Neural crest cell (in vitro differentiated cells): Measurements from ENCODE around the gene TSPEAR. TPM values are rescaled to one million over a fixed set of nuclear protein-coding genes. Genes with fewer than 3 reads are reported as not detected.
"Not testable (repeated sequence)": the region's sequence is repeated elsewhere in the genome, so short reads cannot be mapped to it uniquely, and the experiment has no call there.

Source experiments
- DNase-seq: peaks from one replicate; pipeline ENCODE4 v3.0.0; 2021; ENCODE audit warnings: low read depth, mixed read lengths, low spot score
- H3K27ac Mint-ChIP-seq: one replicate; pipeline ENCODE4 v1.8.0; 2021; ENCODE audit warnings: mild to moderate bottlenecking, mixed read lengths; ENCODE audit not compliant: unreplicated experiment
- H3K27me3 Mint-ChIP-seq: 2 replicates; pipeline ENCODE4 v1.8.0; 2021; ENCODE audit warnings: low read depth, mild to moderate bottlenecking, mixed read lengths
- H3K36me3 Mint-ChIP-seq: 2 replicates; pipeline ENCODE4 v1.8.0; 2021; ENCODE audit warnings: low read depth, mild to moderate bottlenecking, mixed read lengths
- H3K4me1 Mint-ChIP-seq: 2 replicates; pipeline ENCODE4 v1.8.0; 2021; ENCODE audit warnings: mixed read lengths
- H3K4me3 Mint-ChIP-seq: one replicate; pipeline ENCODE4 v1.8.0; 2021; ENCODE audit warnings: mild to moderate bottlenecking, mixed read lengths
- H3K9me3 Mint-ChIP-seq: 2 replicates; pipeline ENCODE4 v1.8.0; 2021; ENCODE audit warnings: mixed read lengths
- total RNA-seq: library from RNA; stranded (reverse); gene quantifications from 2 replicates; pipeline ENCODE4 v1.2.1, GENCODE V29; 2021
- TF ChIP-seq, protein P1 (sequence below): fragments of 200-600 bp; sonication (generic); conservative IDR thresholded peaks from 2 replicates; pipeline ENCODE4 v1.5.0; 2021; ENCODE audit warnings: antibody characterized with exemption, mild to moderate bottlenecking

Gene TSPEAR
- total RNA-seq, 1 donor from 2014 or later: not detected

DNA sequence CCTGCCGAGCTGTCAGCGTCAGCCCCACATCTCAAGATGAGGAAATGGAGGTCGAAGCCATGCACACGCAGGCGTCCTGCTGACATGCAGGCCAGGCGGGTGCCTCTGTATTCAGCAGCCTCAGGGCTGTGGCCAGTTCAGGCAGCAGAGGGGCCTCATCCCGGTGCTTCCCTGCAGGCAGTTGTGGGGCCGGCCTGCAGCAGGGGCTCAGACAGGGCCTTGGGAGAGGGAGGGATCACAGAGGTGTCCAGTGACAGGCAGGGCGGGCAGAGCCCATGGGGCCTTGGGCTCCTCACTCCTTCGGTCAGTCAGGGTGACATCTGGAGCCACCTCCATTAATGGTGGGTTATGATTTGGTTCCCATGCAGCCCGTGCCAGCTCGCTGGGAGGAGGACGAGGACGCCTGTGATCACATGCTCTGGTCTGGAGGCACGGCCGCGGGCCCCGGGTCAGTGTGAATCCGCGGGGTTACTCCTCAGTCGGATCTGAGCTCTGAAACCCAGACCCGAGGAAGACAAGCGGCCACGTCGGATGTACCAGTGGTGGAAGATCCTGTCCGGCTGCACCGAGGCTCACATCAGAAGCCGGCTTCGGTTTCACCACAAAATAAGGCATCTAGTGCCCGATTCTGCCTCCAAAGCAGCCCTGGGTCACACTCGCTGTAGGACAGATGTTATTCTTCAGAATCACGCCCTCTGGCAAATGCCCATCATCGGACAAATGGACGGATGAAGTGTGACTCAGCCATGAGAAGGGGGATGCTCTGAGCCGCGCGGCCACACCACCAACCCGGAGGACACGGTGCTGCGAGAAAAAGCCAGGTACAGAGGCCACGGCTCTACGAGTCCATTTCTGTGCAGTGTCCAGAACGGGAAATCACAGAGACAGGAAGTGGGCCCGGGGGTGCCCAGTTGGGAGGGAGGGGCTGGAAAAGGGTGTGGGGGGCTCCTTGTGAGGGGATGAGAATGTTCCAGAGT is 204.8 kb downstream of the TSPEAR start:
- DNase-seq: no peak
- no peaks in the 10 kb centered on the region for H3K9me3 Mint-ChIP-seq
- TF ChIP-seq, protein P1, sequence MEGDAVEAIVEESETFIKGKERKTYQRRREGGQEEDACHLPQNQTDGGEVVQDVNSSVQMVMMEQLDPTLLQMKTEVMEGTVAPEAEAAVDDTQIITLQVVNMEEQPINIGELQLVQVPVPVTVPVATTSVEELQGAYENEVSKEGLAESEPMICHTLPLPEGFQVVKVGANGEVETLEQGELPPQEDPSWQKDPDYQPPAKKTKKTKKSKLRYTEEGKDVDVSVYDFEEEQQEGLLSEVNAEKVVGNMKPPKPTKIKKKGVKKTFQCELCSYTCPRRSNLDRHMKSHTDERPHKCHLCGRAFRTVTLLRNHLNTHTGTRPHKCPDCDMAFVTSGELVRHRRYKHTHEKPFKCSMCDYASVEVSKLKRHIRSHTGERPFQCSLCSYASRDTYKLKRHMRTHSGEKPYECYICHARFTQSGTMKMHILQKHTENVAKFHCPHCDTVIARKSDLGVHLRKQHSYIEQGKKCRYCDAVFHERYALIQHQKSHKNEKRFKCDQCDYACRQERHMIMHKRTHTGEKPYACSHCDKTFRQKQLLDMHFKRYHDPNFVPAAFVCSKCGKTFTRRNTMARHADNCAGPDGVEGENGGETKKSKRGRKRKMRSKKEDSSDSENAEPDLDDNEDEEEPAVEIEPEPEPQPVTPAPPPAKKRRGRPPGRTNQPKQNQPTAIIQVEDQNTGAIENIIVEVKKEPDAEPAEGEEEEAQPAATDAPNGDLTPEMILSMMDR: no peak
- no peaks in the 10 kb centered on the region for H3K36me3 Mint-ChIP-seq
- peak overlapping the region; percentile 86 for H3K27ac Mint-ChIP-seq
- H3K4me1 Mint-ChIP-seq: peaks cover 11% of the 10 kb centered on the region
- peak overlapping the region; percentile 48 for H3K4me3 Mint-ChIP-seq
- no peaks in the 10 kb centered on the region for H3K27me3 Mint-ChIP-seq

DNA sequence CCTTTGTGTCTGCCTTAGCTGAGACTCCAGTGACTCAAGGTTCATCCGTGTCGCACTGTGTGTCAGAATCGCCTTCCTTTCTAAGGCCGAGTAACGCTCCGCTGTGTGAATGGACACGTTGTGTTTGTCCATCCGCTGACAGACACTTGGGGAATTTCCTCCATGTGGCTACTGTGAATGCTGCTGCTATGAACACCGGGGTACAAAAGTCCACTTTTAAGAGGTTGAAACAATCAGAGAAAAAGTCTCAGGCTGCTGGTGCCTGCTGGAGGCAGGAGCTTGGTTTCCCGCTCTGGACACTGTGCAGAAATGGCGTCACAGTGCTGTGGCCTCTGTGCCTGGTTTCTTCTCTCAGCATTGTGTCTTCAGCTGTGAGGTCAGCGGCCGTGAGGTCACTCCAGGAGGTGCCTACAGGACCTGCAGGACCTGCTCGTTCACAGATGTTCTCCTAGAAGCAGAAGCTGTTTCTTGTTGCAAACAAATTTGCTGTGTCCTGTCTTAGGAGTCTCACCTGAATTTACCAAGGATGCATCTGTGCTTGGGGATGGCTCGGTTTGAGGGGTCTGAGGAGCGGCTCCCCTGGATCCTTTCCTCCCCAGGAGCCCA is 205.6 kb downstream of the TSPEAR start:
- Mint-ChIP-seq H3K4me1 (peaks cover 11% of the 10 kb centered on the region), H3K36me3 (no peaks in the 10 kb centered on the region), H3K27ac (peak overlapping the region; percentile 86), H3K27me3 (no peaks in the 10 kb centered on the region), H3K9me3 (no peaks in the 10 kb centered on the region), H3K4me3 (peak overlapping the region; percentile 56)
- DNase-seq: peak; percentile 32
- TF ChIP-seq, protein P1: no peak

DNA sequence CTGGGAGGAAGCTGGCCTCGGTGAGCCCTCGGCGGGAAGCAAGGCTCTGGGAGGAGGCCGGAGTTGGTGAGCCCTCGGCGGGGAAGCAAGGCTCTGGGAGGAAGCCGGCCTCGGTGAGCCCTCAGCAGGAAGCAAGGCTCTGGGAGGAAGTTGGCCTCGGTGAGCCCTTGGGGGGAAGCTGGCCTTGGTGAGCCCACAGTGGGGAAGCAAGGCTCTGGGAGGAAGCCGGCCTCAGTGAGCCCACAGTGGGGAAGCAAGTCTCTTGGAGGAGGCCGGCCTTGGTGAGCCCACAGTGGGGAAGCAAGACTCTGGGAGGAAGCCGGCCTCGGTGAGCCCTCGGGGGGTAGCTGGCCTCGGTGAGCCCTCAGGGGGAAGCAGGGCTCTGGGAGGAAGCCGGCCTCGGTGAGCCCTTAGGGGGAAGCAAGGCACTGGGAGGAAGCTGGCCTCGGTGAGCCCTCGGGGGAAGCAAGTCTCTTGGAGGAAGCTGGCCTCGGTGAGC is 207.4 kb downstream of the TSPEAR start:
- H3K27me3 Mint-ChIP-seq: no peaks in the 10 kb centered on the region
- TF ChIP-seq, protein P1: no peak
- DNase-seq: no peak
- peaks cover 11% of the 10 kb centered on the region for H3K4me1 Mint-ChIP-seq
- H3K36me3 Mint-ChIP-seq: no peaks in the 10 kb centered on the region
- no peaks in the 10 kb centered on the region for H3K9me3 Mint-ChIP-seq
- no peak overlapping the region for H3K4me3 Mint-ChIP-seq
- peak overlapping the region; percentile 27 for H3K27ac Mint-ChIP-seq

DNA sequence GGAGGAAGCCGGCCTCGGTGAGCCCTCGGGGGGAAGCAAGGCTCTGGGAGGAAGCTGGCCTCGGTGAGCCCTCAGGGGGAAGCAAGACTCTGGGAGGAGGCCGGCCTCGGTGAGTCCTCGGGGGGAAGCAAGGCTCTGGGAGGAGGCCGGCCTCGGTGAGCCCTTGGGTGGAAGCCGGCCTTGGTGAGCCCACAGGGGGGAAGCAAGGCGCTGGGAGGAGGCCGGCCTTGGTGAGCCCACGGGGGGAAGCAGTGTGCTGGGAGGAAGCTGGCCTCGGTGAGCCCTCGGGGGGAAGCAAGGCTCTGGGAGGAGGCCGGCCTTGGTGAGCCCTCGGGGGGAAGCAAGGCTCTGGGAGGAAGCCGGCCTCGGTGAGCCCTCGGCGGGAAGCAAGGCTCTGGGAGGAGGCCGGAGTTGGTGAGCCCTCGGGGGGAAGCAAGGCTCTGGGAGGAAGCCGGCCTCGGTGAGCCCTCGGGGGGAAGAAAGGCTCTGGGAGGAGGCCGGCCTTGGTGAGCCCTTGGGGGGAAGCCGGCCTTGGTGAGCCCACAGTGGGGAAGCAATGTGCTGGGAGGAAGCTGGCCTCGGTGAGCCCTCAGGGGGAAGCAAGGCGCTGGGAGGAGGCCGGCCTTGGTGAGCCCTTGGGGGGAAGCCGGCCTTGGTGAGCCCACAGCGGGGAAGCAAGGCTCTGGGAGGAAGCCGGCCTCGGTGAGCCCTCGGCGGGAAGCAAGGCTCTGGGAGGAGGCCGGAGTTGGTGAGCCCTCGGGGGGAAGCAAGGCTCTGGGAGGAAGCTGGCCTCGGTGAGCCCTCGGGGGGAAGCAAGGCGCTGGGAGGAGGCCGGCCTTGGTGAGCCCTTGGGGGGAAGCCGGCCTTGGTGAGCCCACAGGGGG is 208.1 kb downstream of the TSPEAR start:
- not testable (repeated sequence) for DNase-seq, H3K36me3 Mint-ChIP-seq, H3K4me3 Mint-ChIP-seq, H3K27me3 Mint-ChIP-seq, H3K9me3 Mint-ChIP-seq
- Mint-ChIP-seq H3K27ac (peak overlapping the region; percentile 27), H3K4me1 (peaks cover 11% of the 10 kb centered on the region)

DNA sequence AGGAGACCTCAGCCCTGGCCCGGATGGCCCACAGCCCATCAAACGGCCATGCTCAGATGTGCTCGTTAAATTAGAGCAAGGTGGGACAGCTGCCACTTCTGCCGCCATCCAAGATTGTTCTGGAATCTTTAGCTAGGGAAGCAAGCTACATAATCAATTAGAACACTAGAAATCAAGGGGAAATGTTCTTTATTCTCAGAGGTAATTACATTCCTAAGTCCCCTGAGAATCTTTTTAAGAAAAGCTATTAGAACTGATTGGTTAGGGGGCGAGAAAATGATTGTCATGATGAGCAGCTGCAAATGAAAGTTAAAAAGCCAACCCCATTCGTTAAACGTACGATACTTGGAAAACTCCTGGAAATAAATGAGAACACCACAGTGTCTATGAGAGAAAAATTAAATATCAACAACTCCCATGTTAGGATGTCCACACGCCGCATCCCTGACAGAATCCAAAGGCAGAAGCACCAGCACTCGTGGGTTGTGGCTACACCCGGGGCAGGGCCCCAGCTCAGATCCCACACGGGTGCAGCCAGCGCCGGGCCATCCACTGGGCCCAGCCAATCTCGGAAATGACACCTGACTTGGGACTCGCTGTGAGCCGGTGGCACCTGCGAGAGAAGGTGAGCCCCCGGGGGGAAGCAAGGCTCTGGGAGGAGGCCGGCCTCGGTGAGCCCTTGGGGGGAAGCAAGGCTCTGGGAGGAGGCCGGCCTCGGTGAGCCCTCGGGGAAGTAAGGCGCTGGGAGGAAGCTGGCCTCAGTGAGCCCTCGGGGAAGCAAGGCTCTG is 209.0 kb downstream of the TSPEAR start:
- H3K27ac Mint-ChIP-seq: no peak overlapping the region
- no peak for DNase-seq
- peaks cover 11% of the 10 kb centered on the region for H3K4me1 Mint-ChIP-seq
- TF ChIP-seq, protein P1: no peak
- H3K27me3 Mint-ChIP-seq: no peaks in the 10 kb centered on the region
- H3K36me3 Mint-ChIP-seq: no peaks in the 10 kb centered on the region
- no peaks in the 10 kb centered on the region for H3K9me3 Mint-ChIP-seq
- H3K4me3 Mint-ChIP-seq: no peak overlapping the region
